ENCODE data around the gene FAM72B.
"Not testable (repeated sequence)": the region's sequence is repeated elsewhere in the genome, so short reads cannot be mapped to it uniquely, and the experiment has no call there.

GRCh38 chr1:121186191-121186590 is 2.1 kb upstream of the FAM72B start:
- TF ChIP-seq CTCF, POLR2AphosphoS5 (IDR thresholded peaks at IDR 0.05): not testable (repeated sequence)

All from esophagus muscularis mucosa (tissue), 3 donors.